Measurements from ENCODE around the gene DCXR. TPM values are rescaled to one million over a fixed set of nuclear protein-coding genes. Genes with fewer than 3 reads are reported as not detected.

DCXR gene
- total and polyA plus RNA-seq, 2 of the 13 experiments (the other 11 are each of a cell fraction or from before 2014, with no cell fraction given), result 287 to 311 TPM

DNA sequence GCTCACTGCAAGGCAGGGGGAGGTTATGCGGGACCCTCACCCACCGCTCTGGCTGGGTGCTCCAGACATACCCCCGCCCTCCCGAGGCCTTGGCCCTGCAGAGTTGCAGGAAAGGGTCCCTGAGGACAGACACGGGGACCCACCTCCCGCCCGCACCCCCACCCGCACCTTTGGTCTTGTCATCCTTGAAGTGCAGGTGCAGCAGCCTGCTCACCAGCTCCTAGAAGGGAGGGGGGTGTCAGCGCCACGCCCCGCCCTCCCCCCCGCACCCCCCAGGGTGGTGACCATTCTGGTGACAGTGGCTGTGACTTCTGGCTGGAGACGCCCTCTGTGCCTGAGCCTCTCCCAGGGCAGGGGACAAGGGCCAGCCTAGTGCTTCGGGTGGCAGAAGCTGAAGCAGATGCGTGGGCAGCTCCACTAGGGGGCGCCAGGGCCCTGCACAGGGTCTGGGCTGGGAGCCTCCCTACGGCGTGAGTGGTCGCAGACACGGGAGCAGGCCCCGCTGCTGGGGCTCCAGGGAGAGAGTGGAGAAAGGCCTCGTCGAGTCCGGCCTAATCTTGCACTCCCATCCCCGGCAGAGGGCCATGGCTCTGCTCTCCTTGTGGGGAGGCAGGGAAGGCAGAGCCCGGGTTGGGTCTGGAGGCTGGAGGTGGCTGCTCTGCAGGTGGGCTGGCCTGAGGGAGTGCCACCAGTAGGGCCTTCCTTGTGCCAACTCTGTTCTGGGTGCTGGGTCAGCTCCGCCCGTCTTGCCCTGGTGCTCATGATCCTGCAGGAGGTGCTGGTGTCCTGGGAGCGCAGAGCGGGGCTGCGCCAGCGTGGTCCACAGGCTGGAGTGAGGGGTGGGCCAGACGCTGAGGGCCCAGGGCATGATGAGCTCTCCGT is 17.6 kb downstream of the DCXR start (continued):
- no peak for TF ChIP-seq ZNF263 (CRISPR knock-in tag; IDR thresholded peaks at IDR 0.05)
- TF ChIP-seq FIP1L1 (IDR thresholded peaks at IDR 0.05; ENCODE audit: borderline replicate concordance, insufficient read depth, low read depth, low read length), result no peak; the same call in 1 of the 2 replicates
- no peak for TF ChIP-seq ZNF709 (CRISPR knock-in tag; IDR thresholded peaks at IDR 0.05)
- TF ChIP-seq PTBP1 (IDR thresholded peaks at IDR 0.05; ENCODE audit: low read depth, low read length, poor library complexity, severe bottlenecking), result peak; percentile 73
- no peak; the same call in 1 of the 2 replicates for TF ChIP-seq MIER2 (CRISPR knock-in tag; IDR thresholded peaks at IDR 0.05)
- TF ChIP-seq, protein P1, sequence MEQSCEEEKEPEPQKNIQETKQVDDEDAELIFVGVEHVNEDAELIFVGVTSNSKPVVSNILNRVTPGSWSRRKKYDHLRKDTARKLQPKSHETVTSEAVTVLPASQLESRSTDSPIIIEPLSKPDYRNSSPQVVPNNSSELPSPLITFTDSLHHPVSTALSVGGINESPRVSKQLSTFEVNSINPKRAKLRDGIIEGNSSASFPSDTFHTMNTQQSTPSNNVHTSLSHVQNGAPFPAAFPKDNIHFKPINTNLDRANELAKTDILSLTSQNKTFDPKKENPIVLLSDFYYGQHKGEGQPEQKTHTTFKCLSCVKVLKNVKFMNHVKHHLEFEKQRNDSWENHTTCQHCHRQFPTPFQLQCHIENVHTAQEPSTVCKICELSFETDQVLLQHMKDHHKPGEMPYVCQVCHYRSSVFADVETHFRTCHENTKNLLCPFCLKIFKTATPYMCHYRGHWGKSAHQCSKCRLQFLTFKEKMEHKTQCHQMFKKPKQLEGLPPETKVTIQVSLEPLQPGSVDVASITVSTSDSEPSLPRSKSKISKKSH (CRISPR knock-in tag; IDR thresholded peaks at IDR 0.05; ENCODE audit: borderline replicate concordance), result no peak
- TF ChIP-seq, protein P2, sequence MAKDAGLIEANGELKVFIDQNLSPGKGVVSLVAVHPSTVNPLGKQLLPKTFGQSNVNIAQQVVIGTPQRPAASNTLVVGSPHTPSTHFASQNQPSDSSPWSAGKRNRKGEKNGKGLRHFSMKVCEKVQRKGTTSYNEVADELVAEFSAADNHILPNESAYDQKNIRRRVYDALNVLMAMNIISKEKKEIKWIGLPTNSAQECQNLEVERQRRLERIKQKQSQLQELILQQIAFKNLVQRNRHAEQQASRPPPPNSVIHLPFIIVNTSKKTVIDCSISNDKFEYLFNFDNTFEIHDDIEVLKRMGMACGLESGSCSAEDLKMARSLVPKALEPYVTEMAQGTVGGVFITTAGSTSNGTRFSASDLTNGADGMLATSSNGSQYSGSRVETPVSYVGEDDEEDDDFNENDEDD (CRISPR knock-in tag; IDR thresholded peaks at IDR 0.05; ENCODE audit: borderline replicate concordance), result no peak; the same call in 1 of the 2 replicates
- TF ChIP-seq MTA3 (CRISPR knock-in tag; IDR thresholded peaks at IDR 0.05), result no peak
- TF ChIP-seq, protein P3, sequence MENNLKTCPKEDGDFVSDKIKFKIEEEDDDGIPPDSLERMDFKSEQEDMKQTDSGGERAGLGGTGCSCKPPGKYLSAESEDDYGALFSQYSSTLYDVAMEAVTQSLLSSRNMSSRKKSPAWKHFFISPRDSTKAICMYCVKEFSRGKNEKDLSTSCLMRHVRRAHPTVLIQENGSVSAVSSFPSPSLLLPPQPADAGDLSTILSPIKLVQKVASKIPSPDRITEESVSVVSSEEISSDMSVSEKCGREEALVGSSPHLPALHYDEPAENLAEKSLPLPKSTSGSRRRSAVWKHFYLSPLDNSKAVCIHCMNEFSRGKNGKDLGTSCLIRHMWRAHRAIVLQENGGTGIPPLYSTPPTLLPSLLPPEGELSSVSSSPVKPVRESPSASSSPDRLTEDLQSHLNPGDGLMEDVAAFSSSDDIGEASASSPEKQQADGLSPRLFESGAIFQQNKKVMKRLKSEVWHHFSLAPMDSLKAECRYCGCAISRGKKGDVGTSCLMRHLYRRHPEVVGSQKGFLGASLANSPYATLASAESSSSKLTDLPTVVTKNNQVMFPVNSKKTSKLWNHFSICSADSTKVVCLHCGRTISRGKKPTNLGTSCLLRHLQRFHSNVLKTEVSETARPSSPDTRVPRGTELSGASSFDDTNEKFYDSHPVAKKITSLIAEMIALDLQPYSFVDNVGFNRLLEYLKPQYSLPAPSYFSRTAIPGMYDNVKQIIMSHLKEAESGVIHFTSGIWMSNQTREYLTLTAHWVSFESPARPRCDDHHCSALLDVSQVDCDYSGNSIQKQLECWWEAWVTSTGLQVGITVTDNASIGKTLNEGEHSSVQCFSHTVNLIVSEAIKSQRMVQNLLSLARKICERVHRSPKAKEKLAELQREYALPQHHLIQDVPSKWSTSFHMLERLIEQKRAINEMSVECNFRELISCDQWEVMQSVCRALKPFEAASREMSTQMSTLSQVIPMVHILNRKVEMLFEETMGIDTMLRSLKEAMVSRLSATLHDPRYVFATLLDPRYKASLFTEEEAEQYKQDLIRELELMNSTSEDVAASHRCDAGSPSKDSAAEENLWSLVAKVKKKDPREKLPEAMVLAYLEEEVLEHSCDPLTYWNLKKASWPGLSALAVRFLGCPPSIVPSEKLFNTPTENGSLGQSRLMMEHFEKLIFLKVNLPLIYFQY (CRISPR knock-in tag; IDR thresholded peaks at IDR 0.05; ENCODE audit: borderline replicate concordance), result peak; percentile 74; the same call in 1 of the 2 replicates
- TF ChIP-seq HNRNPK (IDR thresholded peaks at IDR 0.05; ENCODE audit: low read depth, low read length, poor library complexity, severe bottlenecking), result peak; percentile 45
- TF ChIP-seq RORA (CRISPR knock-in tag; IDR thresholded peaks at IDR 0.05), result no peak
- TF ChIP-seq MED1 (CRISPR knock-in tag; IDR thresholded peaks at IDR 0.05), result peak; percentile 73
- TF ChIP-seq ZFP36L1 (CRISPR knock-in tag; IDR thresholded peaks at IDR 0.05), result 0 out of 2 replicates have a peak, but pooled peaks have one; percentile 45
- TF ChIP-seq ZNF382 (CRISPR knock-in tag; IDR thresholded peaks at IDR 0.05; ENCODE audit: borderline replicate concordance), result no peak
- TF ChIP-seq JARID2 (CRISPR knock-in tag; IDR thresholded peaks at IDR 0.05; ENCODE audit: insufficient replicate concordance), result no peak
- TF ChIP-seq, protein P4, sequence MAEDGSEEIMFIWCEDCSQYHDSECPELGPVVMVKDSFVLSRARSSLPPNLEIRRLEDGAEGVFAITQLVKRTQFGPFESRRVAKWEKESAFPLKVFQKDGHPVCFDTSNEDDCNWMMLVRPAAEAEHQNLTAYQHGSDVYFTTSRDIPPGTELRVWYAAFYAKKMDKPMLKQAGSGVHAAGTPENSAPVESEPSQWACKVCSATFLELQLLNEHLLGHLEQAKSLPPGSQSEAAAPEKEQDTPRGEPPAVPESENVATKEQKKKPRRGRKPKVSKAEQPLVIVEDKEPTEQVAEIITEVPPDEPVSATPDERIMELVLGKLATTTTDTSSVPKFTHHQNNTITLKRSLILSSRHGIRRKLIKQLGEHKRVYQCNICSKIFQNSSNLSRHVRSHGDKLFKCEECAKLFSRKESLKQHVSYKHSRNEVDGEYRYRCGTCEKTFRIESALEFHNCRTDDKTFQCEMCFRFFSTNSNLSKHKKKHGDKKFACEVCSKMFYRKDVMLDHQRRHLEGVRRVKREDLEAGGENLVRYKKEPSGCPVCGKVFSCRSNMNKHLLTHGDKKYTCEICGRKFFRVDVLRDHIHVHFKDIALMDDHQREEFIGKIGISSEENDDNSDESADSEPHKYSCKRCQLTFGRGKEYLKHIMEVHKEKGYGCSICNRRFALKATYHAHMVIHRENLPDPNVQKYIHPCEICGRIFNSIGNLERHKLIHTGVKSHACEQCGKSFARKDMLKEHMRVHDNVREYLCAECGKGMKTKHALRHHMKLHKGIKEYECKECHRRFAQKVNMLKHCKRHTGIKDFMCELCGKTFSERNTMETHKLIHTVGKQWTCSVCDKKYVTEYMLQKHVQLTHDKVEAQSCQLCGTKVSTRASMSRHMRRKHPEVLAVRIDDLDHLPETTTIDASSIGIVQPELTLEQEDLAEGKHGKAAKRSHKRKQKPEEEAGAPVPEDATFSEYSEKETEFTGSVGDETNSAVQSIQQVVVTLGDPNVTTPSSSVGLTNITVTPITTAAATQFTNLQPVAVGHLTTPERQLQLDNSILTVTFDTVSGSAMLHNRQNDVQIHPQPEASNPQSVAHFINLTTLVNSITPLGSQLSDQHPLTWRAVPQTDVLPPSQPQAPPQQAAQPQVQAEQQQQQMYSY (CRISPR knock-in tag; IDR thresholded peaks at IDR 0.05), result no peak
- TF ChIP-seq SIN3B (IDR thresholded peaks at IDR 0.05; ENCODE audit: low read length), result no peak
